Activated CD4-positive, alpha-beta T cell treated with anti-CD3 and anti-CD28 coated beads for 4 hours (primary cell): ENCODE results near the gene ATP9B.
"Not testable (repeated sequence)": the region's sequence is repeated elsewhere in the genome, so short reads cannot be mapped to it uniquely, and the experiment has no call there.

Source experiments
- DNase-seq, 2 donors: peaks; one replicate each; pipeline ENCODE4 v3.0.0-alpha.2; 2020

The ATP9B gene

DNA sequence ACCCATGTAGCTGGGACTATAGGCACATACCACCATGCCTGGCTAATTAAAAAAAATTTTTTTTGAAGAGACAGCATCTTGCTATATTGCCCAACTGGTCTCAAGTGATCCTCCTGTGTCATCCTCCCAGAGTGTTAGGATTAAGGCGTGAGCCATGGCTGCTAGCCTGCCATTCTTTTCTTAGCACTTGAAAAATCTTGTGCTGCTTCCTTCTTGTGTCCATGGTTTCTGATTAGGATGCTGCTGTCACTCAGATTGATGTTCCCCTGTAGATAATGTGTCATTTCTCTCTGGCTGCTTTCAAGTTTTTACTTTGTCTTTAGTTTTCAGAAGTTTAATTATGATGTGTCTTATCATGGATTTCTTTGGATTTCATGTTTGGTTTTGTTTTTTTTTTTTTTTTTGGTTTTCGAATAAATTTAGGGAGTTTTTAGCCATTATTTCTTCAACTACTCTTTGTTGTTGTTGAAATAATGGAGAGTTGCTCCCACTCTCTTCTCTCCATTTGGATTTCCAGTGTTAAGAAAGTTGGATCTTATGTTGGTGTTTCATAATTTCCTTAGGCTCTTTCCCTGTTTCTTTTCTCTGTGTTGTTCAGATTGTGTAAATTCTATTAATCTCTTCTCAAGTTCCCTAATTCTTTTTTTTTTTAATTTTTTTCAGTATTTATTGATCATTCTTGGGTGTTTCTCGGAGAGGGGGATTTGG lies 2.5 kb downstream of the ATP9B start:
- no peak for DNase-seq

DNA sequence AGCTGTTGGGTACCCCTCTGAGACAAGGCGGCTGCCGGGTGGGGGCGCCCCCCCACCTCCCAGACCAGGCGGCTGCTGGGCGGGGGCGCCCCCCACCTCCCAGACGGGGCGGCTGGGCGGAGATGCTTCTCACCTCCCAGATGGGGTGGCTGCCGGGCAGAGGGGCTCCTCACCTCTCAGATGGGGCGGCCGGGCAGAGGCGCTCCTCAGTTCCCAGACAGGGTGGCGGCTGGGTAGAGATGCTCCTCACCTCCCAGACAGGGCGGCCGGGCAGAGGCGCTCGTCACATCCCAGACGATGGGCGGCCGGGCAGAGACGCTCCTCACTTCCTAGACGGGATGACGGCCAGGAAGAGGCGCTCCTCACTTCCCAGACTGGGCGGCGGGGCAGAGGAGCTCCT lies 3.5 kb downstream of the ATP9B start:
- DNase-seq = not testable (repeated sequence)

- DNase-seq = no peak
Measured at GRCh38 chr18:79077181-79077580, 8.0 kb downstream of the ATP9B start.

DNA sequence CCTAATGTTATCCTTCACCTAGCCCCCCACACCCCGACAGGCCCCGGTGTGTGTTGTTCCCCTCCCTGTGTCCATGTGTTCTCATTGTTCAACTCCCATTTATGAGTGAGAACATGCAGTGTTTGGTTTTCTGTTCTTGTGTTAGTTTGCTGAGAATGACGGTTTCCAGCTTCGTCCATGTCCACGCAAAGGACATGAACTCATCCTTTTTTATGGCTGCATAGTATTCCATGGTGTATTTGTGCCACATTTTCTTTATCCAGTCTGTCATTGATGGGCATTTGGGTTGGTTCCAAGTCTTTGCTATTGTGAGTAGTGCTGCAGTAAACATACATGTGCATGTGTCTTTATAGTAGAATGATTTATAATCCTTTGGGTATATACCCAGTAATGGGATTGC lies 9.6 kb downstream of the ATP9B start:
- not testable (repeated sequence) for DNase-seq

GRCh38 chr18:79092874-79093273 lies 23.7 kb downstream of the ATP9B start:
- DNase-seq = no peak

GRCh38 chr18:79093986-79094385 lies 24.8 kb downstream of the ATP9B start:
- no peak for DNase-seq

GRCh38 chr18:79095216-79095615 lies 26.0 kb downstream of the ATP9B start:
- DNase-seq = no peak

GRCh38 chr18:79100944-79101343 lies 31.8 kb downstream of the ATP9B start:
- DNase-seq = no peak

DNA sequence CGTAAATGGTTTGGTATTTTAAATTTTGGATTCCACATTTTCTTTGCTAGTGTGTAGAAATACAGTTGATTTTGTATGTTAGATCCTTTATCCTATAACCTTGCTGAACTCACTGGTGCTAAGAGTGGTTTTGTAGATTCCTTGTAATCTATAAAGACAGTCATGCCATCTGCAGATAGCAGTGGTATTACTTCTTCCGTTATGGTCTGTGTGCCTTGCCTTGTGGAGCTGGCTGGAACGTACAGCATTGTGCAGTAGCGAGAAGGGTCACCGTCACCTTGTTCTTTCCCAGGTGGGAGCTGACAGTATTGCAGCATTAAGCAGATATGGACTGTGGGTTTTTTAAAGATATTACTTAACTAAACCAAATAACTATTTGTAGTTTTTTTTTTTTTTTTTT lies 33.7 kb downstream of the ATP9B start:
- no peak for DNase-seq

DNA sequence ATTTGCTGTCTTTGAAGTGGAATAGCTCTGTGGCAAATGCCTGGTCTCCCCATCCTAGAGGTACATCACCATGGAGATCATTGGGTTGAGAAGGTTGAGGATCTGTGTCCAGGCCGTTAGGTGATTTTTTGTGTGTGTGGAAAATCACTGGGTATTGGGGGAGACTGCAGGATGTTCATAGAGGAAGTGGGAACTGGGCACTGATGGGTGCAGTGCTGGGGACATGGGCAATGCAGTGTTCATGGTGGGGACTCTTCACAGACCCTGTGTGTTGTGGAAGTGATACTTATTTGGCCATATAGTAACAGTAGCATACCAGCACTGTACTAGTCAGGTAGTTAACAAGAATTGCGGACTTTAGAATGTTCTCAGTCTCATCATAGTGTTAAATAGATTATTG lies 34.9 kb downstream of the ATP9B start:
- no peak for DNase-seq

- DNase-seq = no peak
Measured at GRCh38 chr18:79105455-79105854, 36.3 kb downstream of the ATP9B start.

DNA sequence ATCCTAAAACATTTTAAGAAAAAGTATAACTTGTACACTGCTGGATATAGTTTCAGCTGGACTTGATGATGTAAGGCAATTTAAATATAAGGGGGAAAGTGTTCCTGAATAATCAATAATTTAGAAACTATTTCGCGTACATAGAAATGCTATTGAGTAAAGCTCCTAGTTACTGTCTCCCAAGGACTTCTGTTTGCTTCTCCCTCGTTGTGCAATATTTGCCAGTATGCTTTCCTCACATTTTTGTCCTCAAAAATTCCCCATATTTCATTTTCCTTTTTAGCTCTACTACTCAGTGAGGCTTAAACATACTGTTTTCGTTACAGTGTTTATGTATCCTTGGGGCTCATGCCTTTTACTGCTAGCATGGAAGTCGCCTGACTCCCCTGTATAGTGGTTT lies 36.9 kb downstream of the ATP9B start:
- DNase-seq = no peak

DNA sequence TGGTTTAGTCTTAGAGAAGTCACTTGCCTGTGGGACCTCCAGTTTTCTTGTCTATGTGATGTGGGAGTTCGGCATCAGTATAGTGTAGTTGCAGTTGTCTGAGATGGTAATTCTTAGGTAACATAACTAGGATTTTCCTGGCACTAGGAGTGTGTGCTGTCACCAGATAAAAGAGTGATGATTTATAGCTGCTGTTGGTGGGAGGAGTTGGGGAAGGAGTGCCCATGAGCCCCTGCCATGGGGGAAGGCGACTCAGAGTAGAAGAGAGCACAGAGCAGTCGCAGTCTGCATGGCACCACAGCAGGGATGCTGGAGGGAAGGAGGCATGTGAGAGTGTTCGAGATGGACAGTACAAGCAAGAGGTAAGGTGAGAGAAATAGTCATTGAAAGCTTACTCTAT lies 38.7 kb downstream of the ATP9B start:
- no peak for DNase-seq

DNA sequence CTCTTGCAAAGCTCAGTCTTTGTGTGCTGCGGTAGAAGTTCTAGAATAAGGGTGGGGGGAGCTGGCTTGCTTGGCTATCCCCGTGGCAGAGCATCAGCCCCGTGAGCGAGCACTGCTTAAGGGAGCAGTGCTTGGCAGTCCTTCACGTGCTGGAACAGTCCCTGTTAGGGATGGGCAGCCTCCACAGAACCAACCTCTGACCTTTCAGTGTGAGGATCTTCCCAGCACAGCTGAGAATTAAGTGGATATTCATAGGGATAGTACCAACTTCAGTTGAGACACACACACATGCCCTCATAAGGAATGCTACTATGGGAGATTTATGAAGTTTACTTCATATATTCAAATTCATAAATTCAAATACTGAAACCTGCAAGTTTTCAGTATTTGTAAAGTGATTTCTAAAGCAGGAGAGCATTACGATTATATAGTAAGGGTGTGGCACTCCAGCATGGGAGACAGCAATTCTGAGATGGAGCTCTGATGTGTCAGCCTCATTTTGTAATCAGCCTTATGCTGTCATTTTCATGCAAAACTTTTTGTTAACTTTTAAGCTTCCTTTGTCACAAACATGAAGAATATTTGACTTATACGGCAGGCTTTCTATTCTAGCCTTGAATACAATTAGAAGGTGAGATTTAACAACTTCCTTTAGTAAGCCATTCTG lies 39.5 kb downstream of the ATP9B start:
- no peak for DNase-seq

GRCh38 chr18:79111483-79111882 lies 42.3 kb downstream of the ATP9B start:
- DNase-seq = no peak

GRCh38 chr18:79117385-79117784 lies 48.2 kb downstream of the ATP9B start:
- DNase-seq = no peak

GRCh38 chr18:79117788-79118187 lies 48.6 kb downstream of the ATP9B start:
- no peak for DNase-seq

DNA sequence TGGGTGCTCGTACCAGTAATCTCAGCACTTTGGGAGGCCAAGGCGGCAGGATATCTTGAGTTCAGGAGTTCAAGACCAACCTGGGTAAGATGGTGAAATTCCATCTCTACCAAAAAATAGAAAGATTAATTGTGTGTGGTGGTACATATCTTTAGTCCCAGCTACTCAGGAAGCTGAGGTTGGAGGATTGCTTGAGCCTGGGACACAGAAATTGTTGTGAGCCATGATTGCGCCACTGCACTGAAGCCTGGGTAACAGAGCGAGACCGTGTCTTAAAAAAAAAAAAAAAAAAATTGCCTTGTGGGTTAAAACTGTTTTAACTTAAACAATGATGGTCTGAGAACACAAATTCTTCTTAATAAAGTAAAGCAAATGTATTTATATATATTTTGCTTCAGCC lies 49.6 kb downstream of the ATP9B start:
- no peak for DNase-seq

- DNase-seq = no peak
Measured at GRCh38 chr18:79121746-79122474, 52.7 kb downstream of the ATP9B start.

- no peak for DNase-seq
Measured at GRCh38 chr18:79123948-79124347, 54.8 kb downstream of the ATP9B start.

- DNase-seq = no peak
Measured at GRCh38 chr18:79129120-79129519, 59.9 kb downstream of the ATP9B start.

DNA sequence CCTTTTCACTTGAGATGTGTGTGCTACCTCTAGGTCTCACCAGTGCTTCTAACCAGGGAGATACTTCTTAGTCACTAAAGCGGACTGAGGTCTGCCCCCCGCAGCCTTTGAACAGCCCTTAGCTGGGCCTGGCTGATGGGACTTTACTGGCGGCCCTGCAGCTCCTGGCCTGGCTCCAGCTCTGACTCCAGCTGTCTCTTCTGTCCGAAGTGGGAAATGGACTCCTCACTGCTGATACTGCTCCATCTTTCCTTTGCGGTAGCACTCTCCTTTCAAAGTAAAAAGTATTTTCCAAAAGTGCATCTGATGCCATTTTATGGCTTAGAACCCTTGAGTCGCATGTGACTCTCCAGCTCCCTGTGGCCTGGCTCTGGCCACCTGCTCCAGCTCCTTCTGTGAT lies 64.5 kb downstream of the ATP9B start:
- no peak for DNase-seq

- no peak for DNase-seq
Measured at GRCh38 chr18:79135924-79136323, 66.7 kb downstream of the ATP9B start.

GRCh38 chr18:79136742-79137141 lies 67.5 kb downstream of the ATP9B start:
- DNase-seq = no peak
